ENCODE measurements around the gene ABHD13.
"Not testable (repeated sequence)": the region's sequence is repeated elsewhere in the genome, so short reads cannot be mapped to it uniquely, and the experiment has no call there.

The ABHD13 gene

DNA sequence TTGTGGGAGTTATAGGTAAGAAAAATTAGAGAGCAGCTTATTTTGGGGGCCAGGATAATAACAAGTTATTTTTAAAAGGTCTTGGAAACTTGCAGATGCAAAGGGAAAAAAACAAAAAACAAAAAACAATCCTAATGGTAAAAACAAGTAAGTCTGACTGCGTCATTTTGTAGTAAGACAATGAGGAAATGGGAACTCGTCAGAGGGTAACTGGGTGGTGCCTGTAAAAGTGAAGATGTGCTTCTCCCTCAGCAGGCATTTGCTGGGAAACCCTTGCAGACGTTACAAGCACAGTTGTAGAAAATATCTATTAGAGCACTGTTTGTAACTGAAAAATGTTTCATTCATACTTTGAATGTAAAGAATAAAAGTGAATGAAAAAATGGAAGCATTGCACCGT is 49.2 kb downstream of the ABHD13 start:
- Histone ChIP-seq H3K27me3 (ENCODE audit: insufficient read depth, low read length, poor library complexity) (no peaks in the 10 kb centered on the region), H3K9ac (ENCODE audit: low read depth, low read length) (no peak overlapping the region), H4K20me1 (ENCODE audit: insufficient read depth, low read length) (no peaks in the 10 kb centered on the region), H3K79me2 (ENCODE audit: insufficient read depth, low read length) (no peaks in the 10 kb centered on the region), H3K36me3 (ENCODE audit: insufficient read depth, low read length) (no peaks in the 10 kb centered on the region), H3K4me2 (ENCODE audit: insufficient read depth, low read length) (no peak overlapping the region), H3K4me1 (ENCODE audit: insufficient read depth, low read length) (no peaks in the 10 kb centered on the region), H3K27ac (ENCODE audit: low read length) (no peak overlapping the region), H3K9me3 (ENCODE audit: insufficient read depth, low read length, severe bottlenecking) (no peaks in the 10 kb centered on the region), H3K4me3 (ENCODE audit: low read depth in 1 of 2, low read length in 2 of 2) (no peak overlapping the region), H2AFZ (ENCODE audit: low read depth, low read length) (no peak overlapping the region)
- TF ChIP-seq EZH2 (IDR thresholded peaks at IDR 0.05; ENCODE audit: borderline replicate concordance, low read depth, low read length, severe bottlenecking) = no peak
- TF ChIP-seq, protein P1, sequence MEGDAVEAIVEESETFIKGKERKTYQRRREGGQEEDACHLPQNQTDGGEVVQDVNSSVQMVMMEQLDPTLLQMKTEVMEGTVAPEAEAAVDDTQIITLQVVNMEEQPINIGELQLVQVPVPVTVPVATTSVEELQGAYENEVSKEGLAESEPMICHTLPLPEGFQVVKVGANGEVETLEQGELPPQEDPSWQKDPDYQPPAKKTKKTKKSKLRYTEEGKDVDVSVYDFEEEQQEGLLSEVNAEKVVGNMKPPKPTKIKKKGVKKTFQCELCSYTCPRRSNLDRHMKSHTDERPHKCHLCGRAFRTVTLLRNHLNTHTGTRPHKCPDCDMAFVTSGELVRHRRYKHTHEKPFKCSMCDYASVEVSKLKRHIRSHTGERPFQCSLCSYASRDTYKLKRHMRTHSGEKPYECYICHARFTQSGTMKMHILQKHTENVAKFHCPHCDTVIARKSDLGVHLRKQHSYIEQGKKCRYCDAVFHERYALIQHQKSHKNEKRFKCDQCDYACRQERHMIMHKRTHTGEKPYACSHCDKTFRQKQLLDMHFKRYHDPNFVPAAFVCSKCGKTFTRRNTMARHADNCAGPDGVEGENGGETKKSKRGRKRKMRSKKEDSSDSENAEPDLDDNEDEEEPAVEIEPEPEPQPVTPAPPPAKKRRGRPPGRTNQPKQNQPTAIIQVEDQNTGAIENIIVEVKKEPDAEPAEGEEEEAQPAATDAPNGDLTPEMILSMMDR (IDR thresholded peaks at IDR 0.05; ENCODE audit: borderline replicate concordance, extremely low read depth, low read length, poor library complexity, severe bottlenecking) = no peak
- DNase-seq (no peak), ATAC-seq (ENCODE audit: insufficient read depth, low read depth) (no peak)

DNA sequence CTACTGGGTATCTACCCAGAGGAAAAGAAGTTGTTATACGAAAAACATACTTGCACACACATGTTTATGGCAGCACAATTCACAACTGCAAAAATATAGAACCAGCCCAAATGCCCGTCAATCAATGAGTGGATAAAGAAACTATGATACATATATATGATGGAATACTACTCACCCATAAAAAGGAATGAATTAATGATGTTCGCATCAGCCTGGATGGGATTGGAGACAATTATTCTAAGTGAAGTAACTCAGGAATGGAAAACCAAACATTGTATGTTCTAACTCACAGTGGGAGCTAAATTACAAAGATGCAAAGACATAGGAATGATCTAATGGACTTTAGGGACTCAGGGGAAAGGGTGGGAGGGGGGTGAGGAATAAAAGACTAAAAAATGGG is 49.7 kb downstream of the ABHD13 start:
- DNase-seq; H3K4me2 ChIP-seq (ENCODE audit: insufficient read depth, low read length); H3K27me3 ChIP-seq (ENCODE audit: insufficient read depth, low read length, poor library complexity); H3K79me2 ChIP-seq (ENCODE audit: insufficient read depth, low read length); H4K20me1 ChIP-seq (ENCODE audit: insufficient read depth, low read length); H3K36me3 ChIP-seq (ENCODE audit: insufficient read depth, low read length); H3K27ac ChIP-seq (ENCODE audit: low read length); H2AFZ ChIP-seq (ENCODE audit: low read depth, low read length); H3K9ac ChIP-seq (ENCODE audit: low read depth, low read length); ATAC-seq (ENCODE audit: insufficient read depth, low read depth); H3K9me3 ChIP-seq (ENCODE audit: insufficient read depth, low read length, severe bottlenecking); H3K4me1 ChIP-seq (ENCODE audit: insufficient read depth, low read length); H3K4me3 ChIP-seq (ENCODE audit: low read depth in 1 of 2, low read length in 2 of 2): not testable (repeated sequence)

DNA sequence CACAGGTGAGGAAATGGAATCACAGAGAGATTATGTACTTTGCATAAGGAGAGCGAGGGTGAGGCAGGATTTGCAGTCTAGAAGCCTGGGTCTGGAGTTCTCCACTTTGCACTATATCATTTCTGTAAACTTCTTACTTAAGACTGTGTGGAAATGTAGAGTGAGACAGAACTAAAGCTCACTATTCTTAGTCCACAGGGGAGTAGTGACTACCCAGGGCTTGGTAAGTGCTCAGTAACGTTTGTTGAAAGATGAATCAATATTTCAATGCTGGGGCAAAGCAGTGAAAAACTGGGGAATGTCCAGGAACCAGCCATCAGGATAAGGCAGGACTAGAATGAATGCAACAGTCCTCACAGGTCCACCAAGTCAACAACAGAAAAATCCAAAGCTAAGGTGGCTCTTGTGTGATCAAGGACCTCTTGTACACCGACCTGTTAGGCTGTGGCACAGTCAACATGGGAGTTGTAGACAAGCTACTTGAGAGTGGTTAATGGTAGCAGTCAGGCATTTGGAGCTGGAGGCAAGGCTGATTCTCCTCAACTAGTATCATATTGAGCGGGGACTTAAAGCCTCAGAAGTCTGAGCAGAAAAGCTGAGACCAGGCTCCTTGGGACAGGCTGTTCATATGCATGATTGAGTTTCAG is 50.4 kb downstream of the ABHD13 start:
- Histone ChIP-seq H3K9ac (ENCODE audit: low read depth, low read length) (no peak overlapping the region), H3K4me1 (ENCODE audit: insufficient read depth, low read length) (no peaks in the 10 kb centered on the region), H4K20me1 (ENCODE audit: insufficient read depth, low read length) (no peaks in the 10 kb centered on the region), H3K79me2 (ENCODE audit: insufficient read depth, low read length) (no peaks in the 10 kb centered on the region), H2AFZ (ENCODE audit: low read depth, low read length) (no peak overlapping the region), H3K4me2 (ENCODE audit: insufficient read depth, low read length) (no peak overlapping the region), H3K36me3 (ENCODE audit: insufficient read depth, low read length) (no peaks in the 10 kb centered on the region), H3K27me3 (ENCODE audit: insufficient read depth, low read length, poor library complexity) (no peaks in the 10 kb centered on the region), H3K4me3 (ENCODE audit: low read depth in 1 of 2, low read length in 2 of 2) (no peak overlapping the region), H3K9me3 (ENCODE audit: insufficient read depth, low read length, severe bottlenecking) (no peaks in the 10 kb centered on the region), H3K27ac (ENCODE audit: low read length) (no peak overlapping the region)
- TF ChIP-seq, protein P1 (IDR thresholded peaks at IDR 0.05; ENCODE audit: borderline replicate concordance, extremely low read depth, low read length, poor library complexity, severe bottlenecking) = no peak
- ATAC-seq (ENCODE audit: insufficient read depth, low read depth) = no peak
- no peak for DNase-seq

DNA sequence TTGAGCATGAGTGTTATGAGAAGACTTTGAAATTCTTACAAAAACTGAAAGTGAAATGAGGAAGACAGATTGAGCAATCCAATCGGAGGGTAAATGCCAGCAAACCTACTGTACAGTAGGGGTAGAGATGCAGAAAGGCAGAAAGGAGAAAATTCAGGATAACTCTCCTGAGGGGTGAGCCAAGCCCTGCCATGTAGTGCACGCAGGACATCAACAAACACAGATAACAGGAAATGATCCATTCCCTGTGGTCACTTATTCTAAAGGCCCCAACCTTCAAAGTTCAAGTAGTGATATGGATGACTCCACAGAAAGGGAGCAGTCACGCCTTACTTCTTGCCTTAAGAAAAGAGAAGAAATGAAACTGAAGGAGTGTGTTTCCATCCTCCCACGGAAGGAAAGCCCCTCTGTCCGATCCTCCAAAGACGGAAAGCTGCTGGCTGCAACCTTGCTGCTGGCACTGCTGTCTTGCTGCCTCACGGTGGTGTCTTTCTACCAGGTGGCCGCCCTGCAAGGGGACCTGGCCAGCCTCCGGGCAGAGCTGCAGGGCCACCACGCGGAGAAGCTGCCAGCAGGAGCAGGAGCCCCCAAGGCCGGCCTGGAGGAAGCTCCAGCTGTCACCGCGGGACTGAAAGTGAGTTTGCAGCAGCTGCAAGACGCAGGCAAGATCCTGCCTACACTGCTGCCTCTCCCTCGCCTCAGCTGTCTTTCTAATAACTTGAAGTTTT is 51.6 kb downstream of the ABHD13 start, which contains the start of gene TNFSF13B:
TNFSF13B (plus strand) TSS at position 118 of the 728 bp plus-strand sequence; CDS start at position 296, 178 bp downstream.
- ATAC-seq (ENCODE audit: insufficient read depth, low read depth) = no peak
- H3K9me3 ChIP-seq (ENCODE audit: insufficient read depth, low read length, severe bottlenecking) = no peaks in the 10 kb centered on the region
- no peaks in the 10 kb centered on the region for H3K4me1 ChIP-seq (ENCODE audit: insufficient read depth, low read length)
- DNase-seq = no peak
- no peaks in the 10 kb centered on the region for H3K36me3 ChIP-seq (ENCODE audit: insufficient read depth, low read length)
- TF ChIP-seq, protein P1 (IDR thresholded peaks at IDR 0.05; ENCODE audit: borderline replicate concordance, extremely low read depth, low read length, poor library complexity, severe bottlenecking) = no peak
- TF ChIP-seq EZH2 (IDR thresholded peaks at IDR 0.05; ENCODE audit: borderline replicate concordance, low read depth, low read length, severe bottlenecking) = no peak
- no peak within 1 kb of the TSS for H2AFZ ChIP-seq (ENCODE audit: low read depth, low read length)
- H3K4me2 ChIP-seq (ENCODE audit: insufficient read depth, low read length) = no peak within 1 kb of the TSS
- H3K9ac ChIP-seq (ENCODE audit: low read depth, low read length) = no peak within 1 kb of the TSS
- H3K79me2 ChIP-seq (ENCODE audit: insufficient read depth, low read length) = no peaks in the 10 kb centered on the region
- H4K20me1 ChIP-seq (ENCODE audit: insufficient read depth, low read length) = no peaks in the 10 kb centered on the region
- H3K27me3 ChIP-seq (ENCODE audit: insufficient read depth, low read length, poor library complexity) = no peaks in the 10 kb centered on the region
- H3K27ac ChIP-seq (ENCODE audit: low read length) = no peak within 1 kb of the TSS
- no peak within 1 kb of the TSS for H3K4me3 ChIP-seq (ENCODE audit: low read depth in 1 of 2, low read length in 2 of 2)
